HCT116 (cell line): ENCODE results near the gene ATP10B. TPM values are rescaled to one million over a fixed set of nuclear protein-coding genes. Genes with fewer than 3 reads are reported as not detected.

Experiments
- ATAC-seq: fragments of 200-7000 bp; cut with Tn5 transposase; 2 replicates; pipeline ENCODE4 v1.9.1; 2020; ENCODE audit warnings: mild to moderate bottlenecking, moderate library complexity
- BruUV-seq: library from RNA; stranded (reverse); fragments of 400-500 nt; replicated peaks from 2 replicates; lab custom pipeline; 2021; lab: Mats Ljungman, UMichigan
- CTCF ChIA-PET: fragments of 300-600 bp; sonication (Branson Sonifier 250); formaldehyde crosslinking; loops from one replicate; lab custom pipeline; 2021; ENCODE audit warnings: antibody characterized with exemption; lab: Charles Lee
- POLR2A ChIA-PET: fragments of 300-600, 350-600 bp; sonication (Branson Sonifier 250); formaldehyde crosslinking; loops from one replicate; lab custom pipeline; 2021; ENCODE audit warnings: antibody characterized with exemption; lab: Charles Lee
- RAD21 ChIA-PET, 2 experiments: fragments of 300-600 bp; sonication (Branson Sonifier 250); formaldehyde crosslinking; loops; one replicate each; lab custom pipeline; 2023; ENCODE audit warnings: low total read pairs in 2 of 2; ENCODE audit not compliant: uncharacterized antibody in 2 of 2, unreplicated experiment in 2 of 2, low non-redundant PET in 1 of 2; lab: Charles Lee
- DNase-seq: peaks from one replicate; pipeline ENCODE4 v3.0.0-alpha.2; 2010; ENCODE audit warnings: low read depth, low spot score
- H2AFZ ChIP-seq: fragments of 200-600 bp; shearing (Covaris generic), sonication (generic); 2 replicates; pipeline ENCODE4 v1.6.1; 2017; ENCODE audit warnings: low read depth, mixed run types, mixed read lengths, antibody characterized with exemption, low read length; ENCODE audit not compliant: poor library complexity, severe bottlenecking
- H3K27ac ChIP-seq: 2 replicates; pipeline ENCODE4 v1.5.1; 2012; ENCODE audit warnings: low read depth, low read length
- H3K27me3 ChIP-seq: fragments of 200-600 bp; sonication (generic); 2 replicates; pipeline ENCODE4 v1.6.1; 2016; ENCODE audit warnings: mixed run types, low read length, mixed read lengths; ENCODE audit not compliant: insufficient read depth
- H3K36me3 ChIP-seq, 2 experiments: fragments of 200-500 bp in 1 of 2; fragments of 200-600 bp in 1 of 2; sonication (Bioruptor generic) in 1 of 2; sonication (generic) in 1 of 2; 2 replicates each; pipeline versions ENCODE4 v1.5.1 to v1.6.1; 2014 to 2016; ENCODE audit warnings: low read length in 2 of 2, inconsistent platforms in 1 of 2, mixed read lengths in 1 of 2, mixed run types in 1 of 2; ENCODE audit not compliant: insufficient read depth in 2 of 2, control insufficient read depth in 1 of 2
- H3K4me1 ChIP-seq, 2 experiments: fragments of 200-600 bp in 1 of 2; sonication (generic) in 1 of 2; 2 replicates each; pipeline versions ENCODE4 v1.5.1 to v1.6.1; 2012 to 2017; ENCODE audit warnings: low read length in 2 of 2, inconsistent platforms in 1 of 2, mild to moderate bottlenecking in 1 of 2, mixed read lengths in 1 of 2, mixed run types in 1 of 2, moderate library complexity in 1 of 2; ENCODE audit not compliant: insufficient read depth in 2 of 2, control insufficient read depth in 1 of 2
- H3K4me2 ChIP-seq: fragments of 200-600 bp; sonication (generic); 2 replicates; pipeline ENCODE4 v1.6.1; 2017; ENCODE audit warnings: mixed run types, low read length, mixed read lengths
- H3K4me3 ChIP-seq, 2 experiments: fragments of 200-600 bp in 1 of 2; sonication (generic) in 1 of 2; replicated peaks in 1 of 2; 2 replicates each; pipeline ENCODE4 v1.5.1; 2011 to 2016; ENCODE audit warnings: low read length in 2 of 2, control low read depth in 1 of 2, low read depth in 1 of 2, mild to moderate bottlenecking in 1 of 2, mixed read lengths in 1 of 2, mixed run types in 1 of 2
- H3K79me2 ChIP-seq: fragments of 200-600 bp; sonication (generic); 2 replicates; pipeline ENCODE4 v1.6.1; 2017; ENCODE audit warnings: mild to moderate bottlenecking, mixed run types, low read length, moderate library complexity, mixed read lengths; ENCODE audit not compliant: insufficient read depth
- H3K9ac ChIP-seq: fragments of 200-600 bp; sonication (generic); 2 replicates; pipeline ENCODE4 v1.6.1; 2016; ENCODE audit warnings: low read length, mixed read lengths
- H3K9me2 ChIP-seq: fragments of 200-600 bp; sonication (generic), shearing (Covaris generic); 2 replicates; pipeline ENCODE4 v1.6.1; 2017; ENCODE audit warnings: mixed run types, mild to moderate bottlenecking, moderate library complexity; ENCODE audit not compliant: insufficient read depth
- H3K9me3 ChIP-seq, 2 experiments: fragments of 200-500 bp in 1 of 2; fragments of 200-600 bp in 1 of 2; sonication (Bioruptor generic) in 1 of 2; sonication (generic) in 1 of 2; 2 replicates each; pipeline ENCODE4 v1.6.1; 2014 to 2017; ENCODE audit warnings: low read length in 2 of 2, mixed read lengths in 2 of 2, inconsistent platforms in 1 of 2, low read depth in 1 of 2, mild to moderate bottlenecking in 1 of 2, mixed run types in 1 of 2, moderate library complexity in 1 of 2; ENCODE audit not compliant: control insufficient read depth in 1 of 2, insufficient read depth in 1 of 2
- H4K20me1 ChIP-seq: fragments of 200-600 bp; sonication (generic), shearing (Covaris generic); 2 replicates; pipeline ENCODE4 v1.6.1; 2017; ENCODE audit warnings: mixed run types, mild to moderate bottlenecking, moderate library complexity; ENCODE audit not compliant: insufficient read depth
- ATF3 ChIP-seq: IDR thresholded peaks from 2 replicates; pipeline ENCODE4 v1.6.1; 2012
- EZH2 ChIP-seq: fragments of 200-600 bp; sonication (generic); IDR thresholded peaks from 2 replicates; pipeline ENCODE4 v1.6.1; 2017; ENCODE audit warnings: antibody characterized with exemption, mixed run types
- EZH2phosphoT487 ChIP-seq: fragments of 200-600 bp; IDR thresholded peaks from 2 replicates; pipeline ENCODE4 v1.6.1; 2018; ENCODE audit warnings: antibody characterized with exemption, borderline replicate concordance
- FOSL1 ChIP-seq: IDR thresholded peaks from 2 replicates; pipeline ENCODE4 v1.6.1; 2012; ENCODE audit warnings: low read depth
- POLR2AphosphoS5 ChIP-seq: IDR thresholded peaks from 2 replicates; pipeline ENCODE4 v1.6.1; 2011; ENCODE audit warnings: mild to moderate bottlenecking, low read depth, low read length, moderate library complexity
- RAD21 ChIP-seq: IDR thresholded peaks from 2 replicates; pipeline ENCODE4 v1.6.1; 2012; ENCODE audit warnings: low read depth, mild to moderate bottlenecking
- REST ChIP-seq: IDR thresholded peaks from 2 replicates; pipeline ENCODE4 v1.6.1; 2012; ENCODE audit warnings: low read depth
- SIN3A ChIP-seq: IDR thresholded peaks from 2 replicates; pipeline ENCODE4 v1.6.1; 2012; ENCODE audit warnings: low read depth
- SP1 ChIP-seq: IDR thresholded peaks from 2 replicates; pipeline ENCODE4 v1.6.1; 2012; ENCODE audit warnings: low read depth
- YY1 ChIP-seq: IDR thresholded peaks from 2 replicates; pipeline ENCODE4 v1.6.1; 2011; ENCODE audit warnings: low read length, low read depth, moderate library complexity, mild to moderate bottlenecking; ENCODE audit not compliant: insufficient replicate concordance; ENCODE audit errors: extremely low read depth
- ZFX ChIP-seq: fragments of 450-650 bp; IDR thresholded peaks from 2 replicates; pipeline ENCODE4 v1.6.1; 2017
- intact Hi-C: fragments of 100-400 bp; cut with micrococcal nuclease; formaldehyde crosslinking; loops from 2 replicates; pipeline ENCODE4 v1.10.0; 2022
- total RNA-seq: library from RNA; stranded (reverse); gene quantifications from one replicate; pipeline ENCODE4 v1.2.1, GENCODE V29; 2021; ENCODE audit not compliant: unreplicated experiment

Gene ATP10B
- total RNA-seq, 1 experiment from 2014 or later: 0.07 TPM

GRCh38 chr5:160772854-160773253 is 79.2 kb downstream of the ATP10B start:
- ChIA-PET POLR2A (no interaction called here), CTCF (no interaction called here), RAD21 (no interaction called here)
- DNase-seq: no peak
- H2AFZ ChIP-seq: no peak overlapping the region
- no TSS peak for BruUV-seq
- no peak overlapping the region for H3K27ac ChIP-seq
- no peaks in the 10 kb centered on the region for H4K20me1 ChIP-seq
- H3K4me1 ChIP-seq: no peaks in the 10 kb centered on the region
- no peak overlapping the region for H3K4me2 ChIP-seq
- H3K9ac ChIP-seq: no peak overlapping the region
- intact Hi-C loops: no loop called here
- ATAC-seq: no peak
- no peak overlapping the region for H3K4me3 ChIP-seq
- no peaks in the 10 kb centered on the region for H3K9me2 ChIP-seq
- no peaks in the 10 kb centered on the region for H3K9me3 ChIP-seq
- no peaks in the 10 kb centered on the region for H3K27me3 ChIP-seq
- no peaks in the 10 kb centered on the region for H3K79me2 ChIP-seq
- H3K36me3 ChIP-seq: no peaks in the 10 kb centered on the region
- no peak for TF ChIP-seq ZFX
- no peak for TF ChIP-seq EZH2
- no peak for TF ChIP-seq REST
- no peak for TF ChIP-seq ATF3
- TF ChIP-seq RAD21: no peak
- TF ChIP-seq SIN3A: no peak
- no peak for TF ChIP-seq EZH2phosphoT487
- TF ChIP-seq POLR2AphosphoS5: no peak
- no peak for TF ChIP-seq YY1
- TF ChIP-seq FOSL1: no peak
- TF ChIP-seq SP1: no peak
